Erythroblast (primary cell): ENCODE results near the gene PSMD13.
"Not testable (repeated sequence)": the region's sequence is repeated elsewhere in the genome, so short reads cannot be mapped to it uniquely, and the experiment has no call there.

Experiments
- DNase-seq, 2 experiments: peaks; one replicate each; lab custom pipeline; 2025; lab: John Stamatoyannopoulos, UW
- GATA1 ChIP-seq: IDR thresholded peaks from 2 replicates; pipeline ENCODE4 v1.6.1; 2011; ENCODE audit warnings: low read depth, mild to moderate bottlenecking, control low read depth, low read length, moderate library complexity
- POLR2A ChIP-seq: IDR thresholded peaks from 2 replicates; pipeline ENCODE4 v1.6.1; 2011; ENCODE audit warnings: mild to moderate bottlenecking, low read length

PSMD13 gene

DNA sequence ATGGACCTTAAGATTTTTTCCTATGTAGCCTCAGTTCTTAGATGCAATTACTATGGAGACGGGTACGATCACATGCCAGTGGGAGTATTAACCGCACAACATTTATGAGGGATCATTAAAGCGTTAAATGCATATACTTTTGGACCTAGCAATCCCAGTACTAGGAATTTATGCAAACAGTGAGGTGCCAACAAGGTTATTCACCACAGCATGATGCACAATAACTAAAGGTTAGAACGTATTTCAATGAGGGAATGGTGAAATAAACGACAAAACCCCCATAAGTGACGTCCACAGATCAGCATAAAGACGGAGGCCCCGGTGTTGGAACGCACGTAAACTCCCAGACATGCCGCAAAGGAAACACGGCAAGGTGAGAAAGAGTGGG, 1.2 kb upstream of the PSMD13 start:
- DNase-seq = peak in 1 of 2 experiments; percentile 55
- TF ChIP-seq POLR2A = no peak
- no peak for TF ChIP-seq GATA1

DNA sequence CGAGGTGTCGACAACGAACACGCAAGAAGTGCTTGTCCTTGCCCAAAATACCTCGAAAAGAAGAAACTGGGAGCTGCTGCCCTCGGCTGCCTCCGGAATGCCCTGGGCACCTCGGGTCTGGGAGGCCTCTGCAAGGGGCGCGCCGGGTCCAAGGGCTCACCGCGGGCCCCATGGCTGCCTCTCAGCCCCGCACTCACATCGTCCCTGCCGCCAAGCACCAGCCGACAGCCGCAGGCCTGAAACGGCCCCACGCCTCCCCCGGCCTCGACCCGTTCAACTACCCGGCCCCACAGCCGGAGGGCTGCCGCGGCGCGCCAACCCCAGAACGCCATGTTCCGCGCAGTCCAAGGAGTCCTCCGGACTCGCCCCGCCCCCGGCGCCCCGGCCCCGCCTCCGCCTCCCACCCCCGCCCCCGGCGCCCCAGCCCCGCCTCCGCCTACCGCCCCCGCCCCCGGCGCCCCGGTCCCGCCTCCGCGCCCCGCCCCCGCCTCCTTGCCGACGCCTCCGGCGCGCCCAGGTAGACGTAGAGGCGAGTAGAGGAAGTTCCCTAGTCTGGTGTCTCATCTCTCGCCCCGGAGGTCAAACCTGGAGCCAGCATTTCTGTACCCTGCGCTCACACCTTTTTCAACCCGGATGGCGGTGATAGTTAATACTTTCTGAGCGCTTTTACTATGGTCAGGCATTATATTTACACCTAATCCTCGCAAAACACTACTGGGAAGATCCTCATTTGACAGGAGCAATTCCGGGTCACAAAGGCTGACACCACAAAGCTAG, 591 bp upstream of the PSMD13 start, which contains the start of gene SIRT3:
SIRT3 (minus strand) TSS at position 346 of the 777 bp plus-strand sequence; CDS start at position 332, 14 bp downstream.
- peak; percentile 90 to 94 for DNase-seq
- TF ChIP-seq POLR2A (peak; percentile 75), GATA1 (no peak)

DNA sequence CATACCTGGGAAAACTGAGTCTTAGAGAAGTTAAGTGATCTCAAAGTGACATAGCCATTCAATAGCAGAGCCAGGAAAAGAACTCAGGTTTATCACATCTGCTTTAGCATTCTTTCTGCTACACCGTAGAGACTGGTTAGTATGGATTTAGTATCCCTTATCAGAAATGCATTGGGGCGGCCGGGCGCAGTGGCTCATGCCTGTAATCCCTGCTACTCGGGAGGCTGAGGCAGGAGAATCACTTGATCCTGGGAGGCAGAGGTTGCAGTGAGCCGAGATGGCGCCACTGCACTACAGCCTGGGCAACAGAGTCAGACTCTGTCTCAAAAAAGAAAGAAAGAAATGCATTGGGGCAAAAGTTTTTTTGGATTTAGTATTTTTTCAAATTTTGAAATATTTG, 1.6 kb downstream of the PSMD13 start:
- DNase-seq = not testable (repeated sequence)

DNA sequence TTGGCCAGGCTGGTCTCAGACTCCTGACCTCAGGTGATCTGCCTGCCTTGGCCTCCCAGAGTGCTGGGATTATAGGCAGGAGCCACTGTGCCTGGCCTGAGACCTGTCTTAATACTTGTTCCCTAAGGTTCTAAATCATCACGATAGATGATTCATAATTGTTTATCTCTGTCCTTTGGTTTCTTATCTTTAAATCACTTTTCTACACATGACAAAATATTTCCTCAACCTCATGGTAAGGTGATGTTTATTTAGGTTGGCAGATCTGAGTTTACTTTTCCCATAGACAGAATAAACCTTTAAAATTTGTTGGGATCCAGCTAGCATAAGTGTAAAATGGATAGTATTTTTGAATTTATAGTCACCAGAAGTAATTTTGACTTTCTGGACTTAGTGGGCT, 3.5 kb downstream of the PSMD13 start:
- DNase-seq = no peak
- TF ChIP-seq GATA1 (no peak), POLR2A (no peak)

DNA sequence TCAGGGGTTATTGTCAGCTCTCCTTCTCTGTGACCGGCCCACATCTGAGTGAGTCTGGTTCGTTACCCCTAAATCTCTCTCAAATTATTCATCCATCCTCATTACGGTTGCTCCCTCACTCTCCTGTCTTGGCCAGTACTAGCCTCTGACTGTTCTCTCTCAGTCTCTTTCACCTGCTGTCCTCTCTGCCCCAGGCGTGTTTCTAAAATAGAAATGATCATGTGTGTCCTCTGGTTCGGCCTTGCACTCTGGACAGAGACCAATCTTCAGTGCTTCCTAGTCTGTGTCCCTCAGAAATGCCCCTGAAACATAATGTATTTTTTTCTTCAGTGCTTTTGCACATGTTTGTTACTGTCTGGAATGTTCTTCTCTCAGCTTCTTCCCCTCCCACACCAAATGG, 4.9 kb downstream of the PSMD13 start:
- no peak for DNase-seq
- TF ChIP-seq GATA1 (no peak), POLR2A (no peak)

DNA sequence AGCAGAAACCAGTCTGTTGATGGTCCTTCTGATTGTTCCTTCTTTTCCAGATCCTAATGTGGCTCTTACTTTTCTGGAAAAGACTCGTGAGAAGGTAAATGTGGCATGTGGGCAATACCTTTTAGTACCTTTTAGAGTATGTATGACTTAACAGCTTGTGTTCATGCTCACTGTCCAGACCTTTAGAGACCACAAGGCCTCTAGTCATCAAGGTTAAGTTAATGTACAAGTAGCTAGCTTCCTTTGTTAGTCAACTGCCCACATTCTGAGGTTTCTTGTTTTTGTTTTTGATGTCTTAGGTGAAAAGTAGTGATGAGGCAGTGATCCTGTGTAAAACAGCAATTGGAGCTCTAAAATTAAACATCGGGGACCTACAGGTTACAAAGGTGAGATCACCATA, 7.6 kb downstream of the PSMD13 start:
- TF ChIP-seq GATA1 = no peak
- no peak for TF ChIP-seq POLR2A
- DNase-seq = no peak

DNA sequence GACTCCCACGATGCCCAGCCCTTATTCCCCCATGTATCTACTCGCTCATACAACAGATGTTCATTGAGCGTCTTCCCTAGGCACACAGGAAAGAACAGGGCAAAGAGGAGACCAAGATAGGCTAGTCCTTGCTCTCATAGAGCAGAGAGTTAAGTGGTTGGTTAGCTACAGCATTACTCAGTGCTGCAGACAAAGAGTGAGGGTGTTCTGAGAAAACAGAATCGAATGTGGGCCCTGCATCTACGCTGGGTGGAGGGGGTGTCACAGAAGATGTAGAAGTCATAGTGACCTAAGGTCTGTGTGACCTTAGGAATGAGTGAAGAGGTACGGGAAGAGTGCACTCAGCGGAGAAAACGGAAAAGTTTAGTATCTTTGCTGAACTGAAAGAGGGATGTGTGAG, 12.3 kb downstream of the PSMD13 start:
- TF ChIP-seq GATA1 (no peak), POLR2A (no peak)
- DNase-seq = no peak

DNA sequence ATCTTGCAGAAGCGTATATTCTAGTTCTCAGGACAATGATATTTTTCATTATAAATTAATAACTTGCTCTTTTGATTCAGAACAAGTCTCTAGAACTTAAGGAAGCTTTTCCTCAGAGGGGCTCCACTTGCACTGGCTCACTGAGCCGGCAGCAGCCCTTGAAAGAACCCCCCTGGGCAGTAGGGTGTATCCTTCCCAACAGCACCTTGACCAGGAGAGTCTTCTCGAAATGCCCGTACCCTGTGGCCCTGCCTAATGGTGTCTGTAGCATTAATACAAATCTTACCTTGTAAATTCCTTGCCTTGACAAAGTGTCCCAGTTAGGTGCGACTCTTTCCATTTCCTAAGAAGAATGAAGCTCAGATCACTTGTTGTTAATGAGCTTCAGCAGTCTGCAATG, 13.5 kb downstream of the PSMD13 start:
- TF ChIP-seq GATA1 = no peak
- TF ChIP-seq POLR2A = no peak
- no peak for DNase-seq

DNA sequence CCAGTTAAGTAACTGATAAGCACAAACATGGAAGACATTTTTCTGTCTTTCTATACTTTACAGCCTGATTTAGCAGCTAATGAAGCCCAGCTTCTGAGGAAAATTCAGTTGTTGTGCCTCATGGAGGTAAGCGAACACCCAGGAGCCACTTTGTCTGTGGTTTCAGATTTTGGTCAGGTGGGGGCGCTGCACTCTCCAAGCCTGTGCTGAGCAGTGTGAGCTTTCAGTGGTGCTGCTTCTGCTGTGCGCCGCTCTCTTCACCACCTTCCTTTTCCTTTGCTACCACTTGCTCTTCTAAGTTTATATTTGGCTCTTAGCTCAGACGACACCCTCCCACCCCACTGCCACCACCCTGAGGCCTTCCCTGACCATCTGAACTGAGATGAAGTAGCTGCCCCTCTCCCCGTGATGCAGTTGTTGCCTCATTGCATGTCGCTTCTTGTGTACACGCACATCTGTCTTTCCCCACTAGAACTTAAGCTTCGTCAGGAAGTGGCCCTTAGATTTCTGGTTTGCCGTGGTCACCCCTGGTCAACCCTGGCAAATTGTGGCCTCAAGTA, 14.0 kb downstream of the PSMD13 start:
- DNase-seq = peak; percentile 64 to 75
- TF ChIP-seq GATA1 = no peak
- no peak for TF ChIP-seq POLR2A

DNA sequence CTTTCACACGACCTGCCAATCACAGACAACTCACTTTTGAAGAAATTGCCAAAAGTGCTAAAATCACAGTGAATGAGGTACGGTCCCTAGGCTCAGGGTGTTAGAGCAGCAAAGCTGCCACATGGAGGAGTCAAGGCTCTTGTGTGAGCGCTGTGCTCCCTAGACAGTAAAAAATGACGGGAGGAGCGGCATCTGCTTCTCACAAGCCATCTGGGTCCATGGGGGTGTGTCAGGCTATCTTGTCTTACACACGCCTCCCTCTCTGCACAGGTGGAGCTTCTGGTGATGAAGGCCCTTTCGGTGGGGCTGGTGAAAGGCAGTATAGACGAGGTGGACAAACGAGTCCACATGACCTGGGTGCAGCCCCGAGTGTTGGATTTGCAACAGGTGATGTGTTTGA, 14.8 kb downstream of the PSMD13 start:
- DNase-seq = no peak
- TF ChIP-seq POLR2A (no peak), GATA1 (no peak)

DNA sequence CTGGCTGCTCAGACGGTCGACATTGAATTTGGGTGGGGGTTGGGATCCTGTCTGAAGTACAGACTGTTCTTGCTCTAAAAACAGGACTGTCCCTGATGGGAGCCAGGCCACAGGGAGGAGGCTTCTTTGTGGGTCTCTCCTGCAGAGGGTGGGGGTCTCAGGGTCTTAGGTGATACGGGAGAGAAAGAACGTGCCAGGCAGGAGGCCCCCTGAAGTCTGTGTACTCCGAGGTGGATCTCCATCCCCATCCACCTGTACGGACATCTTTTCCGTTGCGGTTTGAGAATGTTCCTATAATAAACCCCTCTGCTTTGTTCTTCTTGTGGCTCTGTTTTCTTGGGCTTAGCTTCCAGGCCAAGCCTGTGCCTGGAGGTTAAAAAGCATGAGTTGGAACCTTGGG, 15.9 kb downstream of the PSMD13 start:
- DNase-seq = no peak
- TF ChIP-seq POLR2A (no peak), GATA1 (no peak)

DNA sequence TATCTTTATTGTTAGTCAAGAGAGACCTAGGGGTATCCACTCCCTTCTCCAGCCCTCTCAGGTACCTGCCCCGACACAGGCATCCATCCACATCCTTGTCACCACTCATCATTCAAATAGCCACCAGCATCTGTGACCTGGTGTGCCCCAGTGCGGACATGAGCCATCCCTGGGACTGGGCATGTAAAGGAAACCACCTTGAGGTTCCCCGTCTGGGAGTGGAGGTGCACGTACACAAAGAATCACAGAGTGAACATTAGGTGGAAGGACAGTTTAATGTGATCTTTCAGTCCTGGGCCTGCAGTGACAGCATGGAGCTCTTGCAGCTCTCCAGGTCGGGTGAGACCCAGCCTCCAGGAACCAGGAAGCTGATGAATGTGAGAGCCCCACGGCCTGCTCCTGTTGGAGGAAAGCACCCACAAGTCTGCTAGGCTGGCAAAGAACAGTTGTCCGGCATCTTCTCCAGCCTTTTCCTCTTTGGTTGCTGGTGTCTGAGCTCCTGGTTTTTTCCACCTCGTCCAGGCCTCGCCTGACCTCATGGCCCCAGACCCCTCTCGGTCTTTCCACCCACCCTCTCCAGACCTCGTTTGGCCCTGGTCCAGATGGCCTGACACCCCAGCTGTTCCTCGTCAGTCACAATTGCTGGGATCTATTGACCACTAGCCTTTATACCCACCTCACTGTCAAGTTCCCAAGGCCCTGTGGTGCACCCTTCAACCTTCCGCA, 16.5 kb downstream of the PSMD13 start:
- TF ChIP-seq GATA1 = no peak
- no peak for TF ChIP-seq POLR2A
- no peak for DNase-seq

DNA sequence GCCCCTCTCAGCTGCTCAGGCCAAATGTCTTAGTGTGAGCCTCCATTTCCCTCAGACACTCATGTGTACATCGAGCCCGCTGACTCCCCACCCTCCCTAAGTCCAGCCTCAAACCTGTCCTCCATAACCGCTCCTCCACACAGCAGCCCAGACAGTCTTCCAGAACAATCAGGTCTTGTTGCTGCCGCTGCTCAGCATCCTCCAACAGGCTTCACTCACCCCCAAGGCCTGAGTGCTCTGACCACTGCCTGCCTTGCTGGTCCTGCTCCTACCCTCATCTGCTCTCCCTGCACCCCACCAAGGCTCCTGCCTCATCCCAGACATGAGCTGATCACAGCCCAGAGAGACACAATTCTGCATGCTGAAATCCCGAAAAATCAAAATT, 17.1 kb downstream of the PSMD13 start:
- no peak for DNase-seq
- TF ChIP-seq GATA1 = no peak
- no peak for TF ChIP-seq POLR2A

DNA sequence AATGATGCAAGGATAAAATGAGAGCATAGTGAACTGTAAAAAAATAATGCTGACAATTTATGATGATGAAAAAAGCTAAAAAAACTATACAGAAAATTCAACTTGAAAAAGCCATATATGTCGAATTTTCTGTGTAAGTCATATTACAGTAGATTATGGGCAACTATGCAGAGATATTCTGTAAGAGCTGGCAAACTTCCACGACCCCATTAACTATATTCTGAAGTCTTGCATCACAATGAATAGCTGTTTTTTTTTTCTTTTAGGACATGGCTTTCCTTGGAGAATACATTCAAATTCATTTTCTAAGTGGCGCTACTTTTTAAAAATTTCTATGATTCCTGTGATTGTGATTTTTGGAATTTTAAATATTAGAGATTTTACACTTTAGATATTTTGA, 18.4 kb downstream of the PSMD13 start:
- TF ChIP-seq POLR2A = no peak

DNA sequence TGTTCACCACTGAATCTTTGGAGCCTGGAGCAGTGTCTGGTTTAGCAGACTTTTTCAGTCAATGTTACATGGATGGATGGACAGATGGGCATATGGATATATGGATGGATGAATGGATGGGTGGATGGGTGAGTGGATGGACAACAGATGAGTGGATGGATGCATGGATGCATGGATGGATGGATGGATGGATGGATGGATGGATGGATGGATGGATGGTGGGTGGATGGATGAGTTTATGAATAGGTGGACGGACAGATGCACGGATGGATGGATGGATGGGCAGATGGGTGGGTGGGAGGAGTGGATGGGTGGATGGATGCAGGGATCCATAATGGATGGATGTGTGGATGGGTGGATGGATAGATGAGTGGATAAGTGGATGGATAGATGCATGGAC, 19.0 kb downstream of the PSMD13 start:
- TF ChIP-seq GATA1 (no peak), POLR2A (no peak)

More for the DNA sequence above, 18.4 kb downstream of the PSMD13 start:
- peak in 1 of 2 experiments; percentile 76 for DNase-seq

More for the DNA sequence above, 19.0 kb downstream of the PSMD13 start:
- DNase-seq = no peak
